Body of pancreas (tissue), 4 donors: Measurements from ENCODE around the gene ZFR2.

Source experiments
- POLR2A ChIP-seq, 3 donors: fragments of 450-650 bp; IDR thresholded peaks; one replicate each; pipeline ENCODE4 v1.6.1; 2016; ENCODE audit warnings: antibody characterized with exemption in 3 of 3, mild to moderate bottlenecking in 2 of 3
- TF ChIP-seq, protein P1 (sequence below), 7 experiments: fragments of 450-650 bp in 4 of 7; fragments of 200-600 bp in 3 of 7; sonication (generic) in 3 of 7; IDR thresholded peaks; one replicate each; pipeline ENCODE4 v1.5.1; 2016 to 2019; ENCODE audit warnings: antibody characterized with exemption in 7 of 7

- TF ChIP-seq, protein P1, sequence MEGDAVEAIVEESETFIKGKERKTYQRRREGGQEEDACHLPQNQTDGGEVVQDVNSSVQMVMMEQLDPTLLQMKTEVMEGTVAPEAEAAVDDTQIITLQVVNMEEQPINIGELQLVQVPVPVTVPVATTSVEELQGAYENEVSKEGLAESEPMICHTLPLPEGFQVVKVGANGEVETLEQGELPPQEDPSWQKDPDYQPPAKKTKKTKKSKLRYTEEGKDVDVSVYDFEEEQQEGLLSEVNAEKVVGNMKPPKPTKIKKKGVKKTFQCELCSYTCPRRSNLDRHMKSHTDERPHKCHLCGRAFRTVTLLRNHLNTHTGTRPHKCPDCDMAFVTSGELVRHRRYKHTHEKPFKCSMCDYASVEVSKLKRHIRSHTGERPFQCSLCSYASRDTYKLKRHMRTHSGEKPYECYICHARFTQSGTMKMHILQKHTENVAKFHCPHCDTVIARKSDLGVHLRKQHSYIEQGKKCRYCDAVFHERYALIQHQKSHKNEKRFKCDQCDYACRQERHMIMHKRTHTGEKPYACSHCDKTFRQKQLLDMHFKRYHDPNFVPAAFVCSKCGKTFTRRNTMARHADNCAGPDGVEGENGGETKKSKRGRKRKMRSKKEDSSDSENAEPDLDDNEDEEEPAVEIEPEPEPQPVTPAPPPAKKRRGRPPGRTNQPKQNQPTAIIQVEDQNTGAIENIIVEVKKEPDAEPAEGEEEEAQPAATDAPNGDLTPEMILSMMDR (IDR thresholded peaks at IDR 0.05), result no peak
- TF ChIP-seq POLR2A (IDR thresholded peaks at IDR 0.05), result no peak
Measured at GRCh38 chr19:3863648-3864047, 5.2 kb downstream of the ZFR2 start.
